B cell (primary cell): ENCODE results near the gene ROR2. TPM values are rescaled to one million over a fixed set of nuclear protein-coding genes. Genes with fewer than 3 reads are reported as not detected.

Source experiments
- ATAC-seq: fragments of 200-7000 bp; cut with Tn5 transposase; one replicate; pipeline ENCODE4 v1.10.0; 2021; ENCODE audit warnings: low read depth, mild to moderate bottlenecking, moderate number of reproducible peaks, moderate library complexity
- CTCF ChIA-PET: fragments of 350-600 bp; sonication (Branson Sonifier 250); formaldehyde crosslinking; loops from one replicate; lab custom pipeline; 2021; ENCODE audit warnings: antibody characterized with exemption, inconsistent platforms; lab: Charles Lee
- POLR2A ChIA-PET: fragments of 350-600 bp; sonication (Branson Sonifier 250); formaldehyde crosslinking; loops from one replicate; lab custom pipeline; 2021; ENCODE audit warnings: antibody characterized with exemption; lab: Charles Lee
- DNase-seq: peaks from one replicate; pipeline ENCODE4 v3.0.0; 2013
- H2AFZ ChIP-seq: 2 replicates; pipeline ENCODE4 v1.6.1; 2012; ENCODE audit warnings: mild to moderate bottlenecking, low read depth, low read length; ENCODE audit not compliant: insufficient read depth, poor library complexity, severe bottlenecking
- H3K27ac ChIP-seq, 2 donors: 1 replicate in 1 of 2; 2 replicates in 1 of 2; pipeline ENCODE4 v1.5.1; 2012 to 2013; ENCODE audit warnings: low read length in 2 of 2, mild to moderate bottlenecking in 2 of 2, moderate library complexity in 1 of 2
- H3K27me3 ChIP-seq, 4 experiments: fragments of 200-600 bp in 1 of 4; sonication (generic) in 1 of 4; replicated peaks in 1 of 4; 1 replicate in 2 of 4; 2 replicates in 2 of 4; pipeline versions ENCODE4 v1.6.1 to v1.7.0; 2013 to 2016; ENCODE audit warnings: low read length in 3 of 4, mild to moderate bottlenecking in 2 of 4, mixed read lengths in 1 of 4, moderate library complexity in 1 of 4; ENCODE audit not compliant: insufficient read depth in 4 of 4, control insufficient read depth in 3 of 4; ENCODE audit errors: control extremely low read depth in 1 of 4
- H3K36me3 ChIP-seq, 2 experiments: replicated peaks in 1 of 2; 1 replicate in 1 of 2; 2 replicates in 1 of 2; pipeline versions ENCODE4 v1.6.1 to v1.7.1; 2013; ENCODE audit warnings: low read length in 1 of 2; ENCODE audit not compliant: insufficient read depth in 2 of 2, control insufficient read depth in 1 of 2; ENCODE audit errors: control extremely low read depth in 1 of 2, extremely low read depth in 1 of 2
- H3K4me1 ChIP-seq, 2 donors: fragments of 200-600 bp in 1 of 2; sonication (generic) in 1 of 2; 1 replicate in 1 of 2; 2 replicates in 1 of 2; pipeline versions ENCODE4 v1.5.1 to v1.6.1; 2013 to 2017; ENCODE audit warnings: low read length in 2 of 2; ENCODE audit not compliant: control insufficient read depth in 2 of 2, insufficient read depth in 2 of 2
- H3K4me2 ChIP-seq: replicated peaks from 2 replicates; pipeline ENCODE3; 2012; ENCODE audit warnings: mild to moderate bottlenecking, low read depth, low read length; ENCODE audit not compliant: poor library complexity, severe bottlenecking
- H3K4me3 ChIP-seq, 5 experiments: fragments of 200-600 bp in 1 of 5; sonication (generic) in 1 of 5; 1 replicate in 3 of 5; 2 replicates in 2 of 5; pipeline versions ENCODE4 v1.5.1 to v1.7.0; 2011 to 2016; ENCODE audit warnings: low read length in 4 of 5, mild to moderate bottlenecking in 4 of 5, low read depth in 2 of 5, control low read depth in 1 of 5, moderate library complexity in 1 of 5; ENCODE audit not compliant: insufficient read depth in 1 of 5; ENCODE audit errors: control extremely low read depth in 1 of 5, extremely low read depth in 1 of 5
- H3K79me2 ChIP-seq: fragments of 200-600 bp; sonication (generic); one replicate; pipeline ENCODE4 v1.6.0; 2016; ENCODE audit warnings: low read length; ENCODE audit not compliant: control insufficient read depth, insufficient read depth
- H3K9ac ChIP-seq: fragments of 200-600 bp; sonication (generic); 2 replicates; pipeline ENCODE4 v1.6.1; 2017; ENCODE audit warnings: mild to moderate bottlenecking, low read length, moderate library complexity
- H3K9me3 ChIP-seq, 3 donors: one replicate each; pipeline versions ENCODE4 v1.6.1 to v1.7.1; 2013; ENCODE audit warnings: low read length in 2 of 3; ENCODE audit not compliant: control insufficient read depth in 2 of 3, insufficient read depth in 1 of 3; ENCODE audit errors: control extremely low read depth in 1 of 3
- H4K20me1 ChIP-seq: 2 replicates; pipeline ENCODE4 v1.6.0; 2012; ENCODE audit warnings: mild to moderate bottlenecking, low read length; ENCODE audit not compliant: insufficient read depth, control insufficient read depth, poor library complexity, severe bottlenecking
- H3K27ac Mint-ChIP-seq: one replicate; pipeline ENCODE4 v1.8.0; 2021; ENCODE audit warnings: mixed read lengths
- H3K27me3 Mint-ChIP-seq: one replicate; pipeline ENCODE4 v1.8.0; 2021; ENCODE audit warnings: mixed read lengths
- H3K4me1 Mint-ChIP-seq: one replicate; pipeline ENCODE4 v1.8.0; 2021; ENCODE audit warnings: mixed read lengths
- H3K4me3 Mint-ChIP-seq: one replicate; pipeline ENCODE4 v1.8.0; 2021; ENCODE audit warnings: mixed read lengths
- H3K9me3 Mint-ChIP-seq: one replicate; pipeline ENCODE4 v1.8.0; 2022; ENCODE audit warnings: mixed read lengths; ENCODE audit not compliant: insufficient read depth
- EZH2 ChIP-seq: IDR thresholded peaks from 2 replicates; pipeline ENCODE4 v1.6.1; 2012; ENCODE audit warnings: borderline replicate concordance, low read depth, mild to moderate bottlenecking, moderate library complexity, low read length; ENCODE audit not compliant: insufficient read depth, poor library complexity, severe bottlenecking
- WGBS: methylation state at CpG from one replicate; pipeline ENCODE4 v1.1.5; 2013; ENCODE audit warnings: missing lambda C conversion rate; ENCODE audit not compliant: insufficient coverage; 5-methylcytosine and 5-hydroxymethylcytosine counted together
- intact Hi-C: fragments of 100-400 bp; cut with micrococcal nuclease; formaldehyde crosslinking; loops from one replicate; pipeline ENCODE4 v1.10.0; 2022
- polyA plus RNA-seq: library from polyadenylated mRNA; depleted of rRNA; stranded (reverse); fragments of >200 nt; gene quantifications from 2 replicates; pipeline ENCODE4 v1.2.3, GENCODE V29; 2012
- total RNA-seq, 2 donors: library from RNA; stranded (reverse); fragments of 120-200 nt in 1 of 2; gene quantifications; 1 replicate in 1 of 2; 2 replicates in 1 of 2; pipeline versions ENCODE4 v1.2.3 to v1.2.4, GENCODE V29; 2013 to 2022
- TF ChIP-seq, protein P1 (sequence below): fragments of 200-600 bp; IDR thresholded peaks from one replicate; pipeline ENCODE4 v1.8.0; 2022; ENCODE audit warnings: antibody characterized with exemption, mild to moderate bottlenecking

The ROR2 gene
- total and polyA plus RNA-seq, 2 donors (not counting 1 experiment from before 2014, with no cell fraction given): 0.21 to 0.49 TPM

DNA sequence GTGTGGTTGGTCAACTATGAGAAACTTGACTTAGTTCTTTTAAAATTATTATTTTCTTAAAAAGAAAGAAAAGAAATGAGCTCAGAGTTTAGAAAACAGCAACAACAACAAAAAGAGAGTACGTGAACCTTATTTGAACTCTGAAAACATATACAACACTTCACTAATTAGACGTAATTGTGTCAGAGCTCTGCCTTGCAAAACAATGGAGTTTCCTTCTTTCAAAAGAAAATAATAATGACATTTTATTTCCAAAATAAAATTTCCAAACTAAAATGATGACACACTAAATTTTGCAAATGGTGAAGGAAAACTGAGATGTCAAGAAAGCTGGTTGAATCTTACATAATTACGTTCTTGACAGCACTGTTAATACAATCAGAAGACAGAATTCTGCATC, 15.4 kb downstream of the ROR2 start:
- 100% methylated on average over 1 of the region's 3 CpGs for WGBS
- Histone ChIP-seq H2AFZ (no peak overlapping the region), H3K27ac (no peak overlapping the region), H3K79me2 (no peaks in the 10 kb centered on the region), H3K4me1 (no peaks in the 10 kb centered on the region), H3K9me3 (peaks cover 2 to 21% (median 8%) of the 10 kb centered on the region in 3 donors), H3K4me3 (no peak overlapping the region), H3K27me3 (no peaks in the 10 kb centered on the region), H4K20me1 (no peaks in the 10 kb centered on the region), H3K4me2 (no peak overlapping the region), H3K36me3 (no peaks in the 10 kb centered on the region), H3K9ac (no peak overlapping the region)
- ATAC-seq: no peak
- Mint-ChIP-seq H3K9me3 (peaks cover 11% of the 10 kb centered on the region), H3K4me1 (no peaks in the 10 kb centered on the region), H3K27ac (no peak overlapping the region), H3K27me3 (peaks cover 3% of the 10 kb centered on the region), H3K4me3 (no peak overlapping the region)
- intact Hi-C loops: no loop called here
- CTCF ChIA-PET: interaction anchor here (0.7 kb wide), 1 partner anchor 160 kb away, joined by 3 read pairs; no protein-coding TSS in a partner anchor
- POLR2A ChIA-PET: no interaction called here
- TF ChIP-seq EZH2: no peak
- TF ChIP-seq, protein P1, sequence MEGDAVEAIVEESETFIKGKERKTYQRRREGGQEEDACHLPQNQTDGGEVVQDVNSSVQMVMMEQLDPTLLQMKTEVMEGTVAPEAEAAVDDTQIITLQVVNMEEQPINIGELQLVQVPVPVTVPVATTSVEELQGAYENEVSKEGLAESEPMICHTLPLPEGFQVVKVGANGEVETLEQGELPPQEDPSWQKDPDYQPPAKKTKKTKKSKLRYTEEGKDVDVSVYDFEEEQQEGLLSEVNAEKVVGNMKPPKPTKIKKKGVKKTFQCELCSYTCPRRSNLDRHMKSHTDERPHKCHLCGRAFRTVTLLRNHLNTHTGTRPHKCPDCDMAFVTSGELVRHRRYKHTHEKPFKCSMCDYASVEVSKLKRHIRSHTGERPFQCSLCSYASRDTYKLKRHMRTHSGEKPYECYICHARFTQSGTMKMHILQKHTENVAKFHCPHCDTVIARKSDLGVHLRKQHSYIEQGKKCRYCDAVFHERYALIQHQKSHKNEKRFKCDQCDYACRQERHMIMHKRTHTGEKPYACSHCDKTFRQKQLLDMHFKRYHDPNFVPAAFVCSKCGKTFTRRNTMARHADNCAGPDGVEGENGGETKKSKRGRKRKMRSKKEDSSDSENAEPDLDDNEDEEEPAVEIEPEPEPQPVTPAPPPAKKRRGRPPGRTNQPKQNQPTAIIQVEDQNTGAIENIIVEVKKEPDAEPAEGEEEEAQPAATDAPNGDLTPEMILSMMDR: no peak
- DNase-seq: no peak

DNA sequence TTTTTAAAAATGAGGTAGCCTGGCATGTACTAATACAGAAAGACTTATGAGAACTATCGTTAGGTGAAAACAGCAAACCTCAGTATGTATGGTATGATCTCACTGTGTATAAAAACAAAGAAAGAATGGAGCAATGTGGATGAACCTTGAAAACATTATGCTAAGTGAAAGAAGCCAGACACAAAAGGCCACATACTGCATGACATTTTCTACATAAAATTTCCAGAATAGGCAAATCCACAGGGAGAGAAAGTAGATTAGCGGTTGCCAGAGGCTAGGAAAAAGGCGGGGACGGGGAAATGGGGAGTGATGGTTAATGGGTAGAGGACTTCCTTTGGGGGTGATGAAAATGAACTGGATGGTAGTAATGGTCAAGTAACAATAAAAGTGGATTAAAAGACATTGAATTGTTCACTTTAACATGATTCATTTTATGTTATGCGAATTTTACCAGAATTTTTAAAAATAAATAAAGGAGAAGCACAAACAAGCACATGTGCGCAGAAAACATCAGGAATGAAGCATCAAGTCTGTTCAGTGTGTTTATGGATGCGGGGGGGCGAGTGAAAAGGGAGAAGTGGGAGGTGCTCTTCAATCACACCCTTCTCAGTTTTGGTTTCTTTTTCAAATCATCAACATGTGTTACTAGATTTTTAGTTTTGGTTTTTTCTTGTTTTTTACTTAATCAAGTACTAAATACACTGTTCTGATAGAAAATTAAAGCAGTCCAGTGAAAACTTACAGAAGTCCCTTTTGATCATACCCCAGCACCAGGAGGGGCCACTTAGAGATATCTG, 16.3 kb downstream of the ROR2 start:
- Mint-ChIP-seq H3K9me3 (peaks cover 11% of the 10 kb centered on the region), H3K27ac (no peak overlapping the region), H3K4me1 (no peaks in the 10 kb centered on the region), H3K4me3 (no peak overlapping the region), H3K27me3 (peaks cover 3% of the 10 kb centered on the region)
- no peak overlapping the region for H3K9ac ChIP-seq
- H2AFZ ChIP-seq: no peak overlapping the region
- ATAC-seq (no peak), DNase-seq (no peak)
- no peaks in the 10 kb centered on the region for H3K79me2 ChIP-seq
- no peak for TF ChIP-seq EZH2
- TF ChIP-seq, protein P1: no peak
- H3K4me1 ChIP-seq: no peaks in the 10 kb centered on the region
- H4K20me1 ChIP-seq: no peaks in the 10 kb centered on the region
- WGBS: 100% methylated on average over 1 of the region's 8 CpGs
- peaks cover 2 to 26% (median 17%) of the 10 kb centered on the region in 3 donors for H3K9me3 ChIP-seq
- intact Hi-C loops: no loop called here
- H3K27ac ChIP-seq: no peak overlapping the region
- H3K4me2 ChIP-seq: no peak overlapping the region
- ChIA-PET CTCF (no interaction called here), POLR2A (no interaction called here)
- no peak overlapping the region for H3K4me3 ChIP-seq
- H3K27me3 ChIP-seq: no peaks in the 10 kb centered on the region
- H3K36me3 ChIP-seq: no peaks in the 10 kb centered on the region
